GM06990 (cell line): ENCODE measurements around the gene HMCES.

Source experiments
- DNase-seq: peaks from one replicate; pipeline ENCODE4 v3.0.0-alpha.2; 2011; ENCODE audit not compliant: insufficient read length; ENCODE audit errors: extremely low read depth
- H3K27me3 ChIP-seq: replicated peaks from 2 replicates; pipeline ENCODE4 v1.6.0; 2011; ENCODE audit warnings: low read length; ENCODE audit not compliant: control insufficient read depth, insufficient read depth
- H3K36me3 ChIP-seq: 2 replicates; pipeline ENCODE4 v1.5.1; 2011; ENCODE audit warnings: low read length; ENCODE audit not compliant: control insufficient read depth, insufficient read depth
- H3K4me3 ChIP-seq: replicated peaks from 2 replicates; pipeline ENCODE4 v1.5.1; 2011; ENCODE audit warnings: low read depth, mild to moderate bottlenecking, control low read depth, low read length
- TF ChIP-seq, protein P1 (sequence below): IDR thresholded peaks from 2 replicates; pipeline ENCODE4 v1.5.1; 2011; ENCODE audit warnings: low read length, control low read depth, mild to moderate bottlenecking, inconsistent platforms; ENCODE audit not compliant: insufficient read depth, poor library complexity, severe bottlenecking

HMCES gene

DNA sequence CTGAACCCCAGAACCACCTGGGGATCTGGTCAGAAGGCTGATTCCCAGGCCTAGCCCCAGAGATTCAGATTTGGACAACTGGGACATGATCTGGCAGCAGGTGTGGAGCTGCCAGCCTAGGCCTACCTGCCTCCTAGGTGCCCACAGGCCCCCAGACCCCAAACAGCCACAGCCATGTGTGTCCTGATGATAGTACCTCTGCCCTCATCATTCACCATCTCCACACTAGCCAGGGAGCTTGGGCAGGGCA, 34.7 kb downstream of the HMCES start:
- no peak for DNase-seq
- no peaks in the 10 kb centered on the region for H3K27me3 ChIP-seq
- no peak overlapping the region for H3K4me3 ChIP-seq
- H3K36me3 ChIP-seq = no peaks in the 10 kb centered on the region; the same call in 1 of the 2 replicates
- TF ChIP-seq, protein P1, sequence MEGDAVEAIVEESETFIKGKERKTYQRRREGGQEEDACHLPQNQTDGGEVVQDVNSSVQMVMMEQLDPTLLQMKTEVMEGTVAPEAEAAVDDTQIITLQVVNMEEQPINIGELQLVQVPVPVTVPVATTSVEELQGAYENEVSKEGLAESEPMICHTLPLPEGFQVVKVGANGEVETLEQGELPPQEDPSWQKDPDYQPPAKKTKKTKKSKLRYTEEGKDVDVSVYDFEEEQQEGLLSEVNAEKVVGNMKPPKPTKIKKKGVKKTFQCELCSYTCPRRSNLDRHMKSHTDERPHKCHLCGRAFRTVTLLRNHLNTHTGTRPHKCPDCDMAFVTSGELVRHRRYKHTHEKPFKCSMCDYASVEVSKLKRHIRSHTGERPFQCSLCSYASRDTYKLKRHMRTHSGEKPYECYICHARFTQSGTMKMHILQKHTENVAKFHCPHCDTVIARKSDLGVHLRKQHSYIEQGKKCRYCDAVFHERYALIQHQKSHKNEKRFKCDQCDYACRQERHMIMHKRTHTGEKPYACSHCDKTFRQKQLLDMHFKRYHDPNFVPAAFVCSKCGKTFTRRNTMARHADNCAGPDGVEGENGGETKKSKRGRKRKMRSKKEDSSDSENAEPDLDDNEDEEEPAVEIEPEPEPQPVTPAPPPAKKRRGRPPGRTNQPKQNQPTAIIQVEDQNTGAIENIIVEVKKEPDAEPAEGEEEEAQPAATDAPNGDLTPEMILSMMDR = no peak

GRCh38 chr3:129313665-129314385, 35.2 kb downstream of the HMCES start:
- Histone ChIP-seq H3K4me3 (no peak overlapping the region), H3K36me3 (no peaks in the 10 kb centered on the region; the same call in 1 of the 2 replicates), H3K27me3 (no peaks in the 10 kb centered on the region)
- no peak for DNase-seq
- TF ChIP-seq, protein P1 = no peak

GRCh38 chr3:129314386-129315222, 35.9 kb downstream of the HMCES start:
- peak overlapping the region; percentile 59 for H3K4me3 ChIP-seq
- peak; percentile 69 for DNase-seq
- no peaks in the 10 kb centered on the region for H3K27me3 ChIP-seq
- H3K36me3 ChIP-seq = no peaks in the 10 kb centered on the region; the same call in 1 of the 2 replicates
- TF ChIP-seq, protein P1 = no peak

GRCh38 chr3:129315223-129315997, 36.7 kb downstream of the HMCES start:
- Histone ChIP-seq H3K36me3 (no peaks in the 10 kb centered on the region; the same call in 1 of the 2 replicates), H3K4me3 (peak overlapping the region; percentile 59), H3K27me3 (no peaks in the 10 kb centered on the region)
- TF ChIP-seq, protein P1 = no peak
- DNase-seq = peak; percentile 61

GRCh38 chr3:129315998-129316247, 37.3 kb downstream of the HMCES start:
- Histone ChIP-seq H3K4me3 (peak overlapping the region; percentile 59), H3K36me3 (no peaks in the 10 kb centered on the region; the same call in 1 of the 2 replicates), H3K27me3 (no peaks in the 10 kb centered on the region)
- DNase-seq = no peak
- TF ChIP-seq, protein P1 = no peak
